Right lobe of liver (tissue), 6 donors: ENCODE measurements around the gene SV2C. TPM values are rescaled to one million over a fixed set of nuclear protein-coding genes. Genes with fewer than 3 reads are reported as not detected.

Experiments used
- ATAC-seq, 4 donors: fragments of 200-7000 bp; cut with Tn5 transposase; one replicate each; pipeline ENCODE4 v1.9.1; 2020; ENCODE audit warnings: mild to moderate bottlenecking in 4 of 4, moderate library complexity in 4 of 4
- DNase-seq, 3 donors: peaks; one replicate each; pipeline ENCODE4 v3.0.0-alpha.2; 2020
- H3K27ac ChIP-seq, 3 donors: fragments of 200-600 bp; one replicate each; pipeline ENCODE4 v1.8.0; 2022
- H3K27me3 ChIP-seq, 2 donors: fragments of 200-600 bp; one replicate each; pipeline ENCODE4 v1.8.0; 2022
- H3K36me3 ChIP-seq, 4 donors: fragments of 200-600 bp; sonication (generic) in 1 of 4; one replicate each; pipeline versions ENCODE4 v1.5.1 to v1.8.0; 2017 to 2022; ENCODE audit warnings: control low read depth in 1 of 4
- H3K4me1 ChIP-seq, 4 donors: fragments of 200-600 bp; sonication (generic) in 1 of 4; one replicate each; pipeline versions ENCODE4 v1.5.1 to v1.8.0; 2017 to 2022; ENCODE audit warnings: control low read depth in 1 of 4
- H3K4me3 ChIP-seq, 3 donors: fragments of 200-600 bp; one replicate each; pipeline ENCODE4 v1.8.0; 2022
- H3K9me3 ChIP-seq, 4 donors: fragments of 200-600 bp; sonication (generic) in 1 of 4; one replicate each; pipeline versions ENCODE4 v1.5.1 to v1.8.0; 2017 to 2022; ENCODE audit warnings: control low read depth in 1 of 4
- CTCF ChIP-seq, 4 donors: fragments of 200-600 bp in 3 of 4; fragments of 450-650 bp in 1 of 4; IDR thresholded peaks; one replicate each; pipeline versions ENCODE4 v1.5.1 to v1.8.0; 2016 to 2022; ENCODE audit warnings: antibody characterized with exemption in 4 of 4, mild to moderate bottlenecking in 2 of 4
- POLR2A ChIP-seq: fragments of 450-650 bp; IDR thresholded peaks from one replicate; pipeline ENCODE4 v1.6.1; 2017; ENCODE audit warnings: antibody characterized with exemption, mild to moderate bottlenecking
- WGBS: methylation state at CpG from one replicate; pipeline ENCODE4 v1.1.6; 2018; ENCODE audit warnings: low coverage, low lambda C conversion rate; ENCODE audit not compliant: insufficient coverage; ENCODE audit errors: missing lambda C conversion rate; 5-methylcytosine and 5-hydroxymethylcytosine counted together
- intact Hi-C, 2 donors: fragments of 100-400 bp; cut with DNase I; formaldehyde crosslinking; loops; one replicate each; pipeline versions ENCODE4 v1.11.2 to v1.14.1; 2022
- total RNA-seq, 6 experiments: library from RNA; depleted of rRNA in 2 of 6; stranded (reverse); fragments of >200 nt in 2 of 6; fragmentation: NEBNext Ultra II Directional in 3 of 6; extraction: Animal tissue kit (Norgen Biotek cat#: 25700) in 3 of 6; gene quantifications; one replicate each; pipeline versions ENCODE4 v1.1.0 to v1.2.4, GENCODE V29; 2016 to 2023
- donor health status: DM: no; HTN: yes; CAD: no.
- donor health status: DM: no; HTN: no; CAD: no.
- donor health status: DM: no; HTN: no; CAD: no.
- donor health status: DM: no; HTN: yes; CAD: no.
- donor health status: DM: no; HTN: yes; CAD: no.

The SV2C gene
- total RNA-seq, 6 experiments from 2014 or later, result under 0.01 to 0.05 (median 0.01) TPM; not detected in 2

DNA sequence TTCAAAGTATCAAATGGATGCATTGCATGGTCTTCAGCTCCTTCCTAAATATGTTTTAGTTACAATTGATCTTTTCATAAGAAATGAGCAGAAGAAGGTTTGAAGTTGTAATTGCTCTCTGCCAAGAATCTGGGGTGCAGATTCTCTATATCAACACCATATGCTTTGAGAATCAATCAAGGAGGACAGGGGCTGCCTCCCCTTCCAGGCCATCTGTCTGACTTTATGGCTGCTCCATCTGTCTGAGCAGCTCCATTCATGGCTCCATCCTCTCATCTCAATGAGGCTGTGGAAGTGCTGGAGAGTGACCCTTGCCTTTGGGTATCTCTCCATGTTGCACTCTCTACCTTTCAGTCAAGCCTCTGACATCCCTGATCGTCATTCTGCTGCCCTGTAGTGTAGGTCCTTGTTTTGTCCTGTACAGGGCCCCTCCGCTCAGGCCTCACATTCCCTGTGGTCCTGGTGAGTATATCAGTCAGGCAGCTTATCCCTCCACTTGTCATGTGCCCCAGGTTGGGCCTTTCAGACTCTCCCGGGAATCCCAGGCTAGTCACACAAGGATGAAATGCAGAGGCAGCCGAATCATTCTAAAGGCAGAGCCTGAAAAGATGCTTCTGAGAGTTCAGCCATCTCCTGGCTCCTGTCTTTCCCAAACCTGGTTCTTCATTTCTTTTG is 14.0 kb upstream of the SV2C start:
- Histone ChIP-seq H3K36me3 (no peaks in the 10 kb centered on the region), H3K9me3 (no peaks in the 10 kb centered on the region), H3K4me1 (no peaks in the 10 kb centered on the region), H3K4me3 (no peak overlapping the region), H3K27me3 (no peaks in the 10 kb centered on the region), H3K27ac (no peak overlapping the region)
- DNase-seq, result no peak
- TF ChIP-seq CTCF (IDR thresholded peaks at IDR 0.05) (no peak), POLR2A (no peak)
- 60% methylated on average over 2 of the region's 4 CpGs for WGBS
- ATAC-seq, result no peak
- intact Hi-C loops, result no loop called here

- TF ChIP-seq POLR2A (no peak), CTCF (IDR thresholded peaks at IDR 0.05) (peak; percentile 35 to 47 (median 39))
- WGBS, result 31% methylated on average over 2 of the region's 2 CpGs
- Histone ChIP-seq H3K4me1 (no peaks in the 10 kb centered on the region), H3K9me3 (no peaks in the 10 kb centered on the region), H3K27ac (no peak overlapping the region), H3K36me3 (no peaks in the 10 kb centered on the region), H3K4me3 (no peak overlapping the region), H3K27me3 (no peaks in the 10 kb centered on the region)
- ATAC-seq, result peak in 3 of 4 donors; percentile 43 to 59 (median 45)
- no peak for DNase-seq
- intact Hi-C loops, result no loop called here
Observed at GRCh38 chr5:76074487-76075065, 8.6 kb upstream of the SV2C start.

- Histone ChIP-seq H3K27me3 (peaks cover 4 to 11% of the 10 kb centered on the region in 2 donors), H3K4me3 (no peak overlapping the region), H3K4me1 (peaks cover 0 to 15% (median 0%) of the 10 kb centered on the region in 4 donors), H3K9me3 (no peaks in the 10 kb centered on the region), H3K27ac (no peak overlapping the region), H3K36me3 (no peaks in the 10 kb centered on the region)
- 10% methylated on average over 19 of the region's 45 CpGs for WGBS
- TF ChIP-seq CTCF (IDR thresholded peaks at IDR 0.05), result no peak
- no peak for TF ChIP-seq POLR2A
- no peak for ATAC-seq
- DNase-seq, result peak in 1 of 3 donors; percentile 48
- intact Hi-C loops, result no loop called here
Observed at GRCh38 chr5:76081811-76082771, 1.1 kb upstream of the SV2C start.

GRCh38 chr5:76083555-76084495 is 642 bp downstream of the SV2C start:
- TF ChIP-seq CTCF (IDR thresholded peaks at IDR 0.05), result no peak
- no peak for TF ChIP-seq POLR2A
- DNase-seq (no peak), ATAC-seq (no peak)
- peaks cover 0 to 15% (median 0%) of the 10 kb centered on the region in 4 donors for H3K4me1 ChIP-seq
- H3K27me3 ChIP-seq, result peaks cover 6 to 11% of the 10 kb centered on the region in 2 donors
- 5% methylated on average over 16 of the region's 50 CpGs for WGBS
- no peak overlapping the region for H3K4me3 ChIP-seq
- no peaks in the 10 kb centered on the region for H3K9me3 ChIP-seq
- intact Hi-C loops, result no loop called here
- no peaks in the 10 kb centered on the region for H3K36me3 ChIP-seq
- H3K27ac ChIP-seq, result no peak overlapping the region
